Measurements from ENCODE around the gene DDI1. TPM values are rescaled to one million over a fixed set of nuclear protein-coding genes. Genes with fewer than 3 reads are reported as not detected.

Gene DDI1
- total RNA-seq, 1 donor from 2014 or later = not detected

DNA sequence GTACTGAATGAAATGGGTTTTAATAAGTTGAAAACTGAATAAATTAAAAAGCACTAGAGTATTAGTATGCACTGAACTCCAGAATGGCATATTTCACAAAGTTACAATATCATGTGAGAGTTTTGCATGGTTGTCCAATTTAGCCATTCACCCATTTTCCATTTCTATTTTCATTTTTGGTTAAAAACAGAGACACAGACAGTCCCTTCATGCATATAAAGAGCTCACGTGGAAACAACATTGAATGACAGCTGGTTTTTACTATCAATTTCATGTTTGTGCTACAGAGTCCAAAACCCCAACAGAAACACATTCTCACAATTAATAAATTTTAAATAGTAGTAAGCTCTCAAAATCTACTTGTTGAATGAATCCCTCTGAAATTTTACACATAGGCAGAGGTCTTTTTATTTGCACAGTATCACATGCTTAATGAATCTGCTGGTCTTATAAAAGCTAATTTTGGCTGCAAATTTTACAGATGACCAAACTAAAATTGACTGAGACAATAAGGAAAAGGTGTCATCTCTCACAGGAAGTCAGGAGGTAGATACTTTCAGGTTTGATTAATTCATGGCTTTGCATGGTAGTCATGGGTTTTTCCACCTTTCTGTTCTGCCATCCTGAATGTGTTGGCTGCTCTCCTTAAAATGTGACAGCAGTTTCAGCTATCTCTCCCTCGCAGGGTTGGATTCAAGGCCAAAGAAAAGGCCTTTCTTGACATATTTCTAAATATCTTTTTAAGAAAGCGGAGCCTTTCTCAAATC is 20.6 kb upstream of the DDI1 start:
- no peaks in the 10 kb centered on the region for H3K36me3 Mint-ChIP-seq (ENCODE audit: low read depth, unreplicated experiment)
- H3K9me3 Mint-ChIP-seq (ENCODE audit: unreplicated experiment) = no peaks in the 10 kb centered on the region
- no peaks in the 10 kb centered on the region for H3K27me3 Mint-ChIP-seq (ENCODE audit: unreplicated experiment)
- no peak for DNase-seq (ENCODE audit: low spot score)
- no peak overlapping the region for H3K4me3 Mint-ChIP-seq (ENCODE audit: unreplicated experiment)
- TF ChIP-seq, protein P1, sequence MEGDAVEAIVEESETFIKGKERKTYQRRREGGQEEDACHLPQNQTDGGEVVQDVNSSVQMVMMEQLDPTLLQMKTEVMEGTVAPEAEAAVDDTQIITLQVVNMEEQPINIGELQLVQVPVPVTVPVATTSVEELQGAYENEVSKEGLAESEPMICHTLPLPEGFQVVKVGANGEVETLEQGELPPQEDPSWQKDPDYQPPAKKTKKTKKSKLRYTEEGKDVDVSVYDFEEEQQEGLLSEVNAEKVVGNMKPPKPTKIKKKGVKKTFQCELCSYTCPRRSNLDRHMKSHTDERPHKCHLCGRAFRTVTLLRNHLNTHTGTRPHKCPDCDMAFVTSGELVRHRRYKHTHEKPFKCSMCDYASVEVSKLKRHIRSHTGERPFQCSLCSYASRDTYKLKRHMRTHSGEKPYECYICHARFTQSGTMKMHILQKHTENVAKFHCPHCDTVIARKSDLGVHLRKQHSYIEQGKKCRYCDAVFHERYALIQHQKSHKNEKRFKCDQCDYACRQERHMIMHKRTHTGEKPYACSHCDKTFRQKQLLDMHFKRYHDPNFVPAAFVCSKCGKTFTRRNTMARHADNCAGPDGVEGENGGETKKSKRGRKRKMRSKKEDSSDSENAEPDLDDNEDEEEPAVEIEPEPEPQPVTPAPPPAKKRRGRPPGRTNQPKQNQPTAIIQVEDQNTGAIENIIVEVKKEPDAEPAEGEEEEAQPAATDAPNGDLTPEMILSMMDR (IDR thresholded peaks at IDR 0.05; ENCODE audit: unreplicated experiment) = no peak
- no peak overlapping the region for H3K27ac Mint-ChIP-seq (ENCODE audit: unreplicated experiment)
- no peaks in the 10 kb centered on the region for H3K4me1 Mint-ChIP-seq (ENCODE audit: unreplicated experiment)

DNA sequence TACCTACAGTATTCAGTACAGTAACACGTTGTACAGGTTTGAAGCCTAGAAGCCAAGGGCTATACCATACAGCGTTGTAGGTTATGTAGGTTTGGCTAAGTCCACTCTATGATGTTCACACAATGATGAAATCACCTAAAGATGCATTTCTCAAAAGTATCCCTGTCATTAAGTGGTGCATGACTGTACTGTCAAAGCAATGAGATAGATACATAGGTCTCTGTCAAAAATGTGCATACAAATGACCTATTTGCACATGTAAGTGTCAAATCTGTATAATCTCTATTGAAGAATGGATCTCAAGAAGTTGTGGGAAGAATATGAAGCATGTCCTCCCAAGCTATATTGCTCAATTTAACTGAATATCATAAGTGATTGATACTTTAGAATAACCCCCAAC is 11.9 kb upstream of the DDI1 start:
- no peaks in the 10 kb centered on the region for H3K9me3 Mint-ChIP-seq (ENCODE audit: unreplicated experiment)
- no peak overlapping the region for H3K27ac Mint-ChIP-seq (ENCODE audit: unreplicated experiment)
- DNase-seq (ENCODE audit: low spot score) = no peak

DNA sequence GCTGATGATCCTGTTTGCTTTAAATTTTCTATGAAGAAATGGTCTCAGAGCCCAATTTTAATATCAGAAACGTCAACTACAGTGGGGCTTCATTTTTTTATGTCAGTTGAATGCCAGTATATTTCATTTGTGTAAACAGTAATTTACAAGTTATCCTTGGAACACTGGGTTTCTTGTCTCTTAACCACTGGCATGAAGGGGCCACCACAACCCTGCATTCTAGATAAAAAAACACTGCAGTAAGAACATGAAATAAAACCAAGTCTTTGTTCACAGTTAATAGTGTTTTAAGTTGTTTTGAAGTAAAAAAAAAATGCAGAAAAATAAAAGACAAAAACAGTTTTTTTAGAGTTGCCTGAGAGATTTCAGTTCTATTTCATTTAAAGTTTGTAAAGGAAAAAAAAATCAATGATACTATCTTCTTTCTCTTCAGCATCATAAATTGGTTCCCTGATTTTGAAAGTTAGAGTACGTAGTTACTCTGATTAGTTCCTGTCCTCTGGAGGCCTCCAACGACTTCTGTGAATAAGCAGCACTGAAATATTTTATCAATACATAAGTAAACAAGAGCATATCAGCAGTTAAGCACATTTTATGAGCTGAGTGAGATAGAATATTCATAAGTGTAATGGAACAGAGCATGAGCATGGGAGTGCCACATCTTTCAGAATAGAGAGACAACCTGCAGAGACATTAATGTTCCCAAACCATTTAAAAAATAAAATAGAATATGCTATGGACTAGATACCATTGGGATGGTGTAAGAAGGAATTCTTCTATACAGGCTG is 7.8 kb upstream of the DDI1 start:
- TF ChIP-seq, protein P1 (IDR thresholded peaks at IDR 0.05; ENCODE audit: unreplicated experiment) = no peak
- no peaks in the 10 kb centered on the region for H3K36me3 Mint-ChIP-seq (ENCODE audit: low read depth, unreplicated experiment)
- DNase-seq (ENCODE audit: low spot score) = no peak
- H3K4me3 Mint-ChIP-seq (ENCODE audit: unreplicated experiment) = no peak overlapping the region
- no peaks in the 10 kb centered on the region for H3K4me1 Mint-ChIP-seq (ENCODE audit: unreplicated experiment)
- no peak overlapping the region for H3K27ac Mint-ChIP-seq (ENCODE audit: unreplicated experiment)
- H3K9me3 Mint-ChIP-seq (ENCODE audit: unreplicated experiment) = no peaks in the 10 kb centered on the region
- H3K27me3 Mint-ChIP-seq (ENCODE audit: unreplicated experiment) = no peaks in the 10 kb centered on the region

More for the DNA sequence above, 11.9 kb upstream of the DDI1 start:
- Mint-ChIP-seq H3K4me1 (ENCODE audit: unreplicated experiment) (no peaks in the 10 kb centered on the region), H3K27me3 (ENCODE audit: unreplicated experiment) (no peaks in the 10 kb centered on the region), H3K4me3 (ENCODE audit: unreplicated experiment) (no peak overlapping the region), H3K36me3 (ENCODE audit: low read depth, unreplicated experiment) (no peaks in the 10 kb centered on the region)
- TF ChIP-seq, protein P1 (IDR thresholded peaks at IDR 0.05; ENCODE audit: unreplicated experiment) = no peak

DNA sequence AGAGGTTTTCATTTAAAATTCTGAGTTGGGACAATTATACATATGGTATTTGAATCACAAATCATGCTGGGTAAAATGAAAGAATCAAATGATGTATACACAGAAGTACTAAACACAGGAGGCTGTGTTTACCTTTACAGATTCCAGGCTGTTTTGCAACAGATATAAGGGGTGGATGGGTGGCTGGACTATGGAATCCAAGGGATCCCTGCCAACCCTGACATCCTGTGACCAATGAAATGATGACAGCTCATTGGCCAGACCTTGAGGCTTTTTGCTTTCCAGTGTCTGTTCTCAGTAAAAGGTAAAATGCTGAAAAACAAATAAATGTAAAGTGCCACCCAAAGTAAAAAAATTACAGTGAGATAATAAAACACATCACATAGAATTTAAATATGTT is 3.3 kb upstream of the DDI1 start:
- TF ChIP-seq, protein P1 (IDR thresholded peaks at IDR 0.05; ENCODE audit: unreplicated experiment) = no peak
- H3K4me3 Mint-ChIP-seq (ENCODE audit: unreplicated experiment) = no peak overlapping the region
- H3K9me3 Mint-ChIP-seq (ENCODE audit: unreplicated experiment) = no peaks in the 10 kb centered on the region
- H3K36me3 Mint-ChIP-seq (ENCODE audit: low read depth, unreplicated experiment) = peaks cover 7% of the 10 kb centered on the region
- H3K4me1 Mint-ChIP-seq (ENCODE audit: unreplicated experiment) = no peaks in the 10 kb centered on the region
- H3K27me3 Mint-ChIP-seq (ENCODE audit: unreplicated experiment) = no peaks in the 10 kb centered on the region
- H3K27ac Mint-ChIP-seq (ENCODE audit: unreplicated experiment) = no peak overlapping the region
- no peak for DNase-seq (ENCODE audit: low spot score)

DNA sequence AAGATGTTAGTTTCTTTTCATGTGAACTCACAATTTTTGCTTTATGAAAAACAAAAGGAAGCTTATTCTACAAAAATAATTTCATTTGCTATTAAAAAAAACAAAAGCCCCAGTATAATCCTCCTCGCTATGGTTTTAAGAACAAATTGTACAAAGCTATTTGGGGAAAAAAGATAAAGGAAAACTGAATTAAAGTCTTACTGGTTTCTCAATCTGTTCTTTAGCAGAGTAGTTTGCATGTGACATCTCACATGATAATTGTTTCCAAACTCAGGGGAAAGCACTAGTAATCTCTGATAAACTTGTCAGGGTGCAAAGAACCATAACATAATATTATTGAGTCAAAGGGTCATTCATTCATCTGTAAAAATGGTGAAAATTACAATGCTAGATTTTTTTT is 2.9 kb upstream of the DDI1 start:
- no peaks in the 10 kb centered on the region for H3K4me1 Mint-ChIP-seq (ENCODE audit: unreplicated experiment)
- peaks cover 7% of the 10 kb centered on the region for H3K36me3 Mint-ChIP-seq (ENCODE audit: low read depth, unreplicated experiment)
- no peak overlapping the region for H3K27ac Mint-ChIP-seq (ENCODE audit: unreplicated experiment)
- DNase-seq (ENCODE audit: low spot score) = no peak
- H3K27me3 Mint-ChIP-seq (ENCODE audit: unreplicated experiment) = no peaks in the 10 kb centered on the region
- no peak overlapping the region for H3K4me3 Mint-ChIP-seq (ENCODE audit: unreplicated experiment)
- TF ChIP-seq, protein P1 (IDR thresholded peaks at IDR 0.05; ENCODE audit: unreplicated experiment) = no peak
- H3K9me3 Mint-ChIP-seq (ENCODE audit: unreplicated experiment) = no peaks in the 10 kb centered on the region

Measured in endothelial cell (in vitro differentiated cells).